CD4-positive, alpha-beta T cell treated with Interleukin-15 for 1 hour (primary cell): ENCODE results near the gene KIF5C.
"Not testable (repeated sequence)": the region's sequence is repeated elsewhere in the genome, so short reads cannot be mapped to it uniquely, and the experiment has no call there.

Source experiments
- DNase-seq: peaks from one replicate; pipeline ENCODE4 v3.0.0-alpha.2; 2020

Gene KIF5C

DNA sequence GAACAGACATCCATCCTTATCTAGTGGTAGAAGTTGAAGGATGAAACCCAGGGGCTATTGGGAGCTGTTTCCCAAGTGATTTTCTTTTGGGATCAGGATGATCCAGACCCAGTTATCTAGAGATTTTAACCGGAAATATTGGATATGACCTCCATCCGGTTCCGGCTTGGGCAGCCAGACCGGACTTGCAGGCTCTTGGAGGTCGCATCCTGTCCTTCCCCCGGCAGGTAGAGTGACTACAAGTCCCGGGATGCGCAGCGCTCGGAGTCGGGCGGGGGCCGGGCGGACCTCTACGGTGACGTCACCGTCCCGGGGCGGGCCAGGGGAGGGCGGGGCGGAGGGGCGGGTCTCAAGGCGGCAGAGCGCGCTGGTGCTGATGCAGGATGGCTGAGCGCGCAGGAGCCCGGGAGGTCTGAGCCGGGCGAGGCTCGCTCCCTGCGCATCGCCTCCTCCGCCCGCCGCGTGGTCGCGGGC, at the start of gene KIF5C:
KIF5C (plus strand) TSS at position 360 of the 474 bp plus-strand sequence. CDS start 391 bp downstream, outside the sequence.
- peak; percentile 86 for DNase-seq

DNA sequence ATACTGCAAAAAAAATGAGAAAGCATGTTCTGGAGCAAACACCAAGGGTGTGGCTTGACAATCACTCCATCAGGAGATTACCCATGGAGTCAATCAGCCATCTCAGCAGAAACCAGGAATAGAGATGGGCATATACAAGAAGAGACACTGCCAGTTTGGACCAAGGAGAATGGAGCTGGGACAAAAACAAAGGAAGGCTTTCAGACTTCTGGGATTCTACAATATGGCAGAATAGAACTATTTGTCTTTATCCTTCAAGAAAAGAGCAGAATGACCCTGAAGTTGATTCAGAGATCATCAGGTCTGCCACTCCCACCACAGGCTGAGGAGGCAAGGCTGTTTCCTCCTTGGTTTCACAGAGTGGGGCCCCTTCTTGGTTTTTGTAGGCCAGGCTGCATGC, 48.2 kb upstream of the KIF5C start:
- no peak for DNase-seq

DNA sequence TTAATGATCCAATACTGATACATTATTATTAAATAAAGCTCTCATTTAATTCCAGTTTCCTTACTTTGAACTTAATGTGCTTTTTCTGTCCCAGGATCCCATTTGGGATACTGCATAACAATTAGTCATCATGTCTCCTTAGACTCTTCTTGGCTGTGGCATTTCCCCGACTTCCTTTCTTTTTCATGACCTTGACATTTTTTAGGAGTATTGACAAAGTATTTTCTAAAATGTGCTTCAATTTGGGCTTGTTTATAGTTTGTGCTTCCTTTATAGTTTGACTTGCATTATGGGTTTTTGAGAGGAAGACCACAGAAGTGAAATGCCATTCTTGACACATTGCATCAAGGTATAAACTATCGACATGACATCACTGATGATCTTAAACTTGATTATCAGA, 46.1 kb upstream of the KIF5C start:
- DNase-seq, result no peak

DNA sequence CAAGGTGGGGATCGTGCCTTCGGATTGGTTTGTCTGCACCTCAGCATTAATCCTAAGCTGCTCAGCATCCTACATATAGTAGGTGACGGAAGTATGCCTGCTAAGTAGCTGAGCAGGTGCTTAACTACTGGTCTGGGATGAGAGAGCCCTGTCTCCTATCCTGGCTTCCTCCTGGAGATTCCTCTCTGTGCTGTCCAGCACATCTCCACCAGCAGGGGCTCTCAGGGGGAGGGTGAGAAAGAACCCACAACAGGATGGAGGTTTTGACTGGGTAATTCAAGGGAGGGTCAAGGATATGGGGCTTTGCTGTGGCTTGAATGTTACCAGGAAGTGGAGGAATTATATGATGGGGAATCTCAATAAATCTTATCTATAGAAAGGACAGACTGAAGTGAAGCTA, 45.4 kb upstream of the KIF5C start:
- DNase-seq, result no peak

DNA sequence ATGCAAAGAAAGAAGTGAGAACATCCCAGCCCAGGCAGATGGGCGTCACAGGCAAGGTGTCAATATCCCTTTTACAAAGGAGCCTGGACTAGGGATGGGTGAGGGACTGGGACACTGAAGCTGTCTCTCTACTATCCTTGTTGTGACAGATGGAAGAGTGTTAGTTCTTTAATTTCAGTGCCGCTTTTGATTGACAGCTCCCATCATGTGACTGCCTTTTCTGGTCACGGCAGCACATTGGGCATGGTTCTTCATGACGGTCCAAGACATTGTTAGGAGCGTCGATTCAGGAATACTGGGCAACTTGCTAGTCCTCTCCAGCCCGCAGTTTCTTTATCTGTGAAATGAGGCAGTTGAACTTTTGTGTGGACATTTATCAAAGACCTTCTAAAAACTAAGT, 42.4 kb upstream of the KIF5C start:
- DNase-seq, result no peak

DNA sequence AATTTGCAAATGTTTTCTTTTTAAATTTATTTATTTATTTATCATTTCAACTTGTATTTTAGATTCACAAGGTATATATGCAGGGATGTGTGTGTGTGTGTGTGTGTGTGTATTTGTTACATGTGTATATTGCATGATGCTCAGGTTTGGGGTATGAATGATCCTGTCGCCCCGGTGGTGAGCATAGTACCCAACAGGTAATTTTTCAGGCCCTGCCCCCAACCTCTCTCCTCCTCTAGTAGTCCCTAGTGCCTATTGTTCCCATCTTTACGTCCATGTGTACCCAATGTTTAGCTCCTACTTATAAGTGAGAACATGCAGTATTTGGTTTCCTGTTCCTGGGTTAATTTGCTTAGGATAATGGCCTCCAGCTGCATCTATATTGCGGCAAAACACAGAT, 33.0 kb upstream of the KIF5C start:
- no peak for DNase-seq

DNA sequence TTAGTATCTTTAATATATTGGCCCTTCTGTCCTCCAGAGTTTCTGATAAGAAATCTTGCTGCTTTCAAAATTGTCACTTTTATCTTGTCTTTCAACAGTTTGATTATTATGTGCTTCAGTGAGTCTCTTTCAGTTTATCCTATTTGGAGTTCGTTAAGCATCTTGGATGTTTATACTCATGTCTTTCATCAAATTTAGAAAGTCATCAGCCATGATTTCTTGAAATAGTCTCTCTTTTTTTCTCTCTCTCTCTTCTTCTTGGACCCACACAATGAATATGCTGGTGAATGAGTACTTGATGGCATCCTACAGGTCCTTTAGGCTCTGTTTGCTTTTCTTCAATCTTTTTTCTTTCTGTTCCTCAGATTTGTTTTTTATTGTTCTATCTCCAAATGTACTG, 26.9 kb upstream of the KIF5C start:
- DNase-seq, result no peak

GRCh38 chr2:148853458-148853857, 21.6 kb upstream of the KIF5C start:
- no peak for DNase-seq

DNA sequence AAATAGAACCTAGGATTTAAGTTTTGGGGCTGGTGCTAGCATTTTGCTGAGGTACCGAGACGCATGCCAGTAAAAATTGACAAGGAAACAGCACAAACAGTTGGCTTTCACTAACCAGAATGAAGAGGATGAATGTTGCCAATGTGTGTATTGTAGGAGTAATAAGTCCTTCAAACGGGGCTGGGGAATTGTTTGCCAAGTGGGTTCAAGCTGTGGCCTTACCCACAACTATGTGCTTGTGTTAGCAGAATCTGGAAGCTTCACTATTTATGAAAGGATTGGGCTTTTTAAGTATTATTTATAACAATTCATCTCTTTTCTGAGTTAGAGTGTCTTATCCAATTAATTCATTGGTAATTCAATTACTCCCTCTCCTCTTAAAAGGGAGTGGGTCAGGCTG, 15.0 kb upstream of the KIF5C start:
- DNase-seq, result no peak

DNA sequence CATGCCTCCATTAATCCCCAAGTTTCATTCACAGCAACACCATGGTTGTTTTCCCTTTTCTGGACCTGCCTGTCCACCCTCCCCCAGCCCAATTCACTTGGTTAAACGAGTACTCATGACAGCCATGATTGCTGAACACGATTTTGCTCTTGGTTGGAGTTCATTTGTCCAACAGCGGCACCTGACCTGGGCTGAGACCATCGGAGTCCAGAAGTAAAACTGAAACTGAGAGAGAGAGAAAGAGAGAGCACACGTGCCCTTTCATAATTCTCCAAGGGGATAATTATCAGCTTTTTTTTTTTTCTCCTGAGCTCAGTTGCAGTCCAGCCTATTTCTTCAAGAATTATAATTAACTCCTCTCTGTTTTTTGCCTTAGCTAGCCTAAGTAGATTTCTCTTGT, 13.7 kb upstream of the KIF5C start:
- no peak for DNase-seq

DNA sequence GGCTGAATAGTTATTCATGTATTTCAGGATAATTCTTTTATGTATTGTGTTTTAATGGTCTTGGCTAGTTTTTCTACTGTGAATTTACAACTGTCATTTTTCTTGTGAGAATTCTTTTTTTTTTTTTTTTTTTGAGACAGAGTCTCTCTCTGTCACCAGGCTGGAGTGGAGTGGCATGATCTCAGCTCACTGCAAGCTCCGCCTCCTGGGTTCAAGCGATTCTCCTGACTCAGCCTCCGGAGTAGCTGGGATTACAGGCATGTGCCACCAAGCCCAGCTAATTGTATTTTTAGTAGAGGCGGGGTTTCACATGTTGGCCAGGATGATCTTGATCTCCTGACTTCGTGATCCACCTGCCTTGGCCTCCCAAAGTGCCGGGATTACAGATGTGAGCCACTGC, 12.5 kb upstream of the KIF5C start:
- not testable (repeated sequence) for DNase-seq

GRCh38 chr2:148865512-148865911, 9.5 kb upstream of the KIF5C start:
- DNase-seq, result no peak

DNA sequence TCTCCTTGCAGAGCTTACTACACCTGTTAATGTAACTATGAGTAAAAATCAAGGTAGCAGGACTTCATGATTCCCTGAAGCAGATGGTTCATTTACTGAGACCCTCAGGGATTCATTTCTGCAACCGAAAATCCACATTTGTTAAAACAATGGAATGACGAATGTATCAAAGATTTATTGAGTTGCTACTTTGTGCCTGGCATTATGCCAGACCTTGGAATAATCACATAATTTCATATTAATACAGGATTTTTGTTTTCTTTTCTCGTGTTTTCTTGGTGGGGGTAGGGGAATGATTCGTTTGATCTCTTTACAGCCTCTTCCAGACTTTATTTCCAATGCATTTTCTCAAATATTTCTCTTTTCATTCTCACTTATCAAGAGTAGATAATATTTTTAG, 8.9 kb upstream of the KIF5C start:
- no peak for DNase-seq

DNA sequence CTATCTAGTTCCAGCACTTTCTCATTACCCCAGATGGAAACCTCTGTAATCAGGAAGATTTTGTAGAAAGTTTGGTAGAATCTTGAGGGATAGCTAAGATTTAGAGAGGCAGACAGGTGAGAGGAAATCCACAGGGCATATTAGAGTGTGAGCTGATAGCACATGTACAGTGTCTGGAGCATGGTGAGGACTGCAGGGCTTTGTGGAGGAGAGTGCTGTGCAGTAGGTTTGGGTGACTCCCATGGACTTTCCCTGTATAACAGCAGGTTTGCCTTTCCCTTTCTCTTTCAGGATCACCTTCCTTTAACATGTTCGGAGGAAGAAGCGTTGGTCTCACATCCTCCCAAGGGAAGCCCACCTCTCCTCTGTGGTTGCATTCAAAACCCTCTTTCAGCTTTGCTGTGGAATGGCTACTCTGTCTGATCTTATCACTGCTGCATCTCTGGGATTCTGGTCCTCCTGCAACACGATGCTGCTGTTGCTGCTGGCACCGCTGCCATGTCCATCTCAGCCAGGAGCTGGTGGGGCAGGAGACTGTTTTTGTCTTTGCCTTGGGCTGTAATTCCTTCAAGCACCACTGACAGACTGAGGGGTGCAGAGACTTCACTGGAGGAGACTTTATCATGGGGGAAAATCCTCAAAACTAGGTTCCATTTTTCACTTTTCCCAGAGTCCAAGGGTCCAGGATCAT, 7.8 kb upstream of the KIF5C start:
- no peak for DNase-seq

GRCh38 chr2:148875387-148876051, 492 bp downstream of the KIF5C start:
- DNase-seq, result no peak

DNA sequence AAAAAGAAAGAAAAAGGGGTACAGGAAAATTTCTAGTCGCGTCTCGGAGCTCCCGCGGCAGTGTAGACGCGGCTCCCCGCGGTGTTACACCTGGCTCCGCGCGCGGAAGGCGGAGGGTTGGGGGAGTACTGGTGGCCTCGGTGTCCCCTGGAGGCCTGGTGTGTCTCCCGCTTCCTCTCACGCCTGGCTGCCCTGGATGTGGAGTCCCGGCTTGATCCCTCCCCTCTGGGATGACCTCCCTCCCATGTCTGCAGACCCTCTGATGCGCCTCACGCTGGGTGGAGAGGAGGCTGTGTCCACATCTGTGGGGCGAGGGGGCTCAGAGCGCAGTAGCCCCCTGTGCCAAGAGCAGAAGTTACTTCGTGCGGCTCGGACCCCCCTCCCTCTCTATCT, 1.2 kb downstream of the KIF5C start:
- no peak for DNase-seq

- peak; percentile 51 for DNase-seq
Observed at GRCh38 chr2:148876595-148877402, 1.8 kb downstream of the KIF5C start.

DNA sequence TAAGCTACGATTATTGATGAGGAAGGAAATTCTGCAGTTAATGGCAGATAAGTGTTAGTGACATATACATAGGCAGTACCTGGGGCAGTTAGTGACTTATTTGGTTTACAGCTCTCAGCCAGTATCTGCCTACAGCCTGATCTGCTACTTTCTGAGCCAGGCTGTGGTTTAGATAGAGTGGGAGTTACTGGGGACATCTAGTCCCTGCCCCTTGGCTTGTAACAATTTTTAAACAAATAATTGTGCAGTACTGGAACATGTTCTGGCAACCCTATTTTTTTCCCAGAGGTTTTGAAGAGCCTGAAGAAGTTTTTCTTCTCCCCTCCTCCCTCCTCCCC, 2.3 kb downstream of the KIF5C start:
- no peak for DNase-seq

DNA sequence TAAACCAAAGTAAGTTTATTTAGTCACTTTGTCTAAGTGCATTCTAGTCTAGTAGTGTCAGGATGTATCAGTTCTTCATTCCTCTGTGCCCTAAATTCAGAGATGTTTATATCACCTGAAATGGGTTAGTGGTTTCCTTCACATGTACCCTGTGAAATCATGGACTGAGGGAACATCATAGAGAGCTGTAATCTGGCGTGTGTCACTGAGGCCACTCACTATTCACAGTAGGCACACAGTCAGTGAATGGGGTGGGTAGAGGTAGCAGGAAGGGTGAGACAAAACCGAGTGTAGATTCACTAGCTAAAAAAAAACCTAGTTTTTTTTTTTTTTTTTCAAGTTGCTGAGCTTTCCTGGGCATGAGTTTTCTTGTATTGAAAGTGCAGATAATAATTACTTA, 5.6 kb downstream of the KIF5C start:
- DNase-seq, result no peak

GRCh38 chr2:148882051-148882450, 7.0 kb downstream of the KIF5C start:
- DNase-seq, result no peak

GRCh38 chr2:148885209-148885608, 10.2 kb downstream of the KIF5C start:
- DNase-seq, result no peak

GRCh38 chr2:148885988-148886387, 11.0 kb downstream of the KIF5C start:
- DNase-seq, result no peak

DNA sequence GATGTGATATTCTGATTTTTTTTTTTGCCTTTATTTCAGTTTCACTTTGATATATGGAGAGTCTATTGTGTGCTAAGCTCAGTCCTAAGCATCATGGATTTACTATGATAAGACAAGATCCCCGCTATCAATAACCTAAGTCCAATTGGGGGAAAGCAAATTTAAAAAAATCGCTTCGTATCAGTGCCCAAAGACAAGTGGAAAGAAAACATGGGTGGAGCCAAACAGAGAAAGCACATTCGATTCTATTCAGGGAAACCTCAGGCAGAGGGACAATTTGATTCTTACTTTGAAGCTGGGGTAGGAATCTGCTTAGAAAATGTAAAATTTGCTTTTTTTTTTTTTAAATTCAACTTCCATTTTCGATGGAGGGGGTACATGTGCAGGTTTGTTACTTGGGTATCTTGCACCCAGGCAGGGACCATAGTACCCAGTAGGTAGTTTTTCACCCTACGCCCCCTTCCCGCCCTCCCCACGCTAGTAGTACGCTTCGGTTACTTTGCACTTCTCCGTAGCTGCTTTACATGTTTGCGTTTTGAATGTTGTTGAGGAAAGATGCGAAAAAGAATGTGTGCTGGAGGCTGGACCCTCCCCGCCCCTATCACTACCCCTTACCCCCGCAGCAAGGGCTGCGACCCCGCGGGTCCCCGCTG, 12.4 kb downstream of the KIF5C start:
- DNase-seq, result no peak
